HepG2 (cell line): ENCODE results near the gene CAPG. TPM values are rescaled to one million over a fixed set of nuclear protein-coding genes. Genes with fewer than 3 reads are reported as not detected.
A peak's percentile ranks its signal among the peaks of the same experiment; 100 is the strongest.

ENCODE experiments used
- BHLHE40 ChIP-seq: IDR thresholded peaks from 2 replicates; pipeline ENCODE4 v1.6.1; 2011; ENCODE audit warnings: low read length, improper control_type of control experiment
- CHD2 ChIP-seq: IDR thresholded peaks from 2 replicates; pipeline ENCODE4 v1.6.1; 2011; ENCODE audit warnings: low read depth, low read length, improper control_type of control experiment
- GABPA ChIP-seq, 2 experiments: IDR thresholded peaks; 2 replicates each; pipeline ENCODE4 v1.6.1; 2011 to 2016; ENCODE audit warnings: low read depth in 2 of 2, low read length in 1 of 2, missing biosample characterization in 1 of 2, missing genetic modification characterization in 1 of 2
- HDAC1 ChIP-seq: sonication (generic); formaldehyde crosslinking; IDR thresholded peaks from 2 replicates; pipeline ENCODE4 v1.5.1; 2020; ENCODE audit warnings: mild to moderate bottlenecking, missing genetic modification reagents
- ISL2 ChIP-seq: sonication (generic); formaldehyde crosslinking; IDR thresholded peaks from 2 replicates; pipeline ENCODE4 v1.5.0; 2020; ENCODE audit warnings: missing genetic modification reagents
- JUND ChIP-seq: sonication (generic); formaldehyde crosslinking; IDR thresholded peaks from 2 replicates; pipeline ENCODE4 v1.8.0; 2022; ENCODE audit warnings: mild to moderate bottlenecking, missing genetic modification reagents
- MTF2 ChIP-seq: sonication (generic); formaldehyde crosslinking; IDR thresholded peaks from 2 replicates; pipeline ENCODE4 v1.5.0; 2020; ENCODE audit warnings: missing genetic modification reagents, borderline replicate concordance
- REPIN1 ChIP-seq: sonication (generic); formaldehyde crosslinking; IDR thresholded peaks from 2 replicates; pipeline ENCODE4 v1.8.0; 2022; ENCODE audit warnings: missing genetic modification reagents, low read depth, mild to moderate bottlenecking, borderline replicate concordance
- TOPORS ChIP-seq: sonication (generic); formaldehyde crosslinking; IDR thresholded peaks from 2 replicates; pipeline ENCODE4 v1.8.0; 2023; ENCODE audit warnings: mild to moderate bottlenecking, missing genetic modification reagents
- ZBTB38 ChIP-seq: sonication (generic); formaldehyde crosslinking; IDR thresholded peaks from 2 replicates; pipeline ENCODE4 v1.5.1; 2020; ENCODE audit warnings: mild to moderate bottlenecking, missing genetic modification reagents
- ZBTB40 ChIP-seq, 2 experiments: fragments of 450-650 bp in 1 of 2; sonication (generic) in 1 of 2; formaldehyde crosslinking in 1 of 2; IDR thresholded peaks; 2 replicates each; pipeline versions ENCODE4 v1.6.1 to v1.8.0; 2016 to 2022; ENCODE audit warnings: antibody characterized with exemption in 1 of 2, mild to moderate bottlenecking in 1 of 2, missing genetic modification reagents in 1 of 2
- ZBTB46 ChIP-seq: sonication (generic); formaldehyde crosslinking; IDR thresholded peaks from 2 replicates; pipeline ENCODE4 v1.4.0; 2020; ENCODE audit warnings: mild to moderate bottlenecking, missing genetic modification reagents, borderline replicate concordance
- ZBTB7A ChIP-seq: sonication (generic); formaldehyde crosslinking; IDR thresholded peaks from 2 replicates; pipeline ENCODE4 v1.8.0; 2022; ENCODE audit warnings: mild to moderate bottlenecking, missing genetic modification reagents
- ZNF17 ChIP-seq: sonication (generic); formaldehyde crosslinking; IDR thresholded peaks from 2 replicates; pipeline ENCODE4 v1.5.0; 2020; ENCODE audit warnings: mild to moderate bottlenecking, missing genetic modification reagents
- ZNF674 ChIP-seq: sonication (generic); formaldehyde crosslinking; IDR thresholded peaks from 2 replicates; pipeline ENCODE4 v1.5.0; 2020; ENCODE audit warnings: low read depth, mild to moderate bottlenecking, missing genetic modification reagents
- ZNF776 ChIP-seq: sonication (generic); formaldehyde crosslinking; IDR thresholded peaks from 2 replicates; pipeline ENCODE4 v1.4.0; 2020; ENCODE audit warnings: mild to moderate bottlenecking, missing genetic modification reagents
- polyA plus RNA-seq, 8 experiments: library from polyadenylated mRNA; depleted of rRNA in 3 of 8; stranded (reverse) in 7 of 8; unstranded in 1 of 8; fragments of >200 nt; fragmentation: Illumina TruSeq in 4 of 8; extraction: Trizol in 4 of 8; gene quantifications; 2 replicates each; pipeline versions ENCODE4 v1.2.1 to v1.2.3, GENCODE V29; 2011 to 2016; ENCODE audit warnings: low read depth in 4 of 8, missing spikeins in 1 of 8, mixed read lengths in 1 of 8; ENCODE audit not compliant: insufficient read depth in 1 of 8
- total RNA-seq, 5 experiments: library from RNA; depleted of rRNA; stranded (reverse); fragments of >200 nt; fragmentation: Illumina TruSeq; extraction: Trizol; gene quantifications; 2 replicates each; pipeline ENCODE4 v1.2.3, GENCODE V29; 2016; ENCODE audit warnings: low read depth in 1 of 5
- TF ChIP-seq, protein P1 (sequence below): sonication (generic); formaldehyde crosslinking; IDR thresholded peaks from 2 replicates; pipeline ENCODE4 v1.8.0; 2022; ENCODE audit warnings: mild to moderate bottlenecking, missing genetic modification reagents, moderate library complexity

Gene CAPG
- total and polyA plus RNA-seq, 2 of the 13 experiments (the other 11 are each of a cell fraction or from before 2014, with no cell fraction given), result 12.7 to 18.2 TPM

DNA sequence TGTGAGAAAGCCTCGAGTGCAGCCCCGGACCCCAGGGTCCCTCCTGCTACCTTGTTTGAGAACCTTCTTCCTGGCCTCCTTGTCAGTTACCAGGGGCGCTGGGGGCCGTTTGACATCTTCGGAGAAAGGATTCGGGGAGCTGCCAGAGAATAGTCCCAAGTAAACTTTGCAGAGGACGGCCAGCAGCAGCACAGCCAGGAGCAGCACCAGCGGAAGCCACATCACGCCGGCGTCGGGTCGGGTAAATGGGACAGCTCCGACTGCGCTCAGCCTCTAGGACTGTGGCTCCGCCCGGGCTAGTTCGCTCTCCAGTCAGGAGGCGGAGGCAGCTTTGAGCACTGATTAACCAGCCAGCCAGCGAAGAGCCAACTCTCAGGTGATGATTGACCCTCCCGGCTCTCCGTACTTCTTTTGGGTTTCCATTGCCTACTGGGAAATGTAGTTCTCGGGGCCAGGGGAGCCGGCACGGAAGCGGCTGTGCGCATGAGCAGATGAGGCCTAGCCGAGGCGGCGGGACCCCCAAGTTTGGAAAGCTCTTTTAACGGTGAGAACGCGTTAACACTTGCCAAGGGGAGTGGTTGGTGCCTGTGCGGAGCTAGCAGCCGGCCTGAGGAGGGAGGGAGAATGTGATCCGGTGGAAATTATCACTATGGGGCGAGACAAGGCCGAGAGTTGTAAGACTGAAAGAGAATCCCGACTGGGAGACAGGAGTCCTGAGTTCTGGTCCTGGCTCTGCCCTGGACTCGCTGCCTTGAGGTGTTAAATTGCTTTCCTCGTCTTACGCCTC lies 55.7 kb downstream of the CAPG start, which contains the start of the genes ELMOD3 and RETSAT (continued):
- TF ChIP-seq ZBTB40 (IDR thresholded peaks at IDR 0.05), result no peak
- peak; percentile 86; the same call in 1 of the 2 replicates for TF ChIP-seq ZBTB40 (CRISPR knock-in tag; IDR thresholded peaks at IDR 0.05)
- TF ChIP-seq GABPA (IDR thresholded peaks at IDR 0.05; ENCODE audit: low read depth, low read length), result no peak
- TF ChIP-seq GABPA (CRISPR knock-in tag; IDR thresholded peaks at IDR 0.05; ENCODE audit: low read depth), result peak; percentile 78
- peak; percentile 76 for TF ChIP-seq TOPORS (CRISPR knock-in tag)
- no peak for TF ChIP-seq ZNF17 (CRISPR knock-in tag)
- peak; percentile 90 for TF ChIP-seq ZBTB38
- no peak for TF ChIP-seq ZBTB46 (CRISPR knock-in tag)
- TF ChIP-seq, protein P1, sequence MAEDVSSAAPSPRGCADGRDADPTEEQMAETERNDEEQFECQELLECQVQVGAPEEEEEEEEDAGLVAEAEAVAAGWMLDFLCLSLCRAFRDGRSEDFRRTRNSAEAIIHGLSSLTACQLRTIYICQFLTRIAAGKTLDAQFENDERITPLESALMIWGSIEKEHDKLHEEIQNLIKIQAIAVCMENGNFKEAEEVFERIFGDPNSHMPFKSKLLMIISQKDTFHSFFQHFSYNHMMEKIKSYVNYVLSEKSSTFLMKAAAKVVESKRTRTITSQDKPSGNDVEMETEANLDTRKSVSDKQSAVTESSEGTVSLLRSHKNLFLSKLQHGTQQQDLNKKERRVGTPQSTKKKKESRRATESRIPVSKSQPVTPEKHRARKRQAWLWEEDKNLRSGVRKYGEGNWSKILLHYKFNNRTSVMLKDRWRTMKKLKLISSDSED (CRISPR knock-in tag), result no peak
- peak; percentile 53 for TF ChIP-seq CHD2
- peak; percentile 93 for TF ChIP-seq ISL2
- TF ChIP-seq HDAC1, result peak; percentile 56
- peak; percentile 99 for TF ChIP-seq ZNF674
- no peak; the same call in 1 of the 2 replicates for TF ChIP-seq ZNF776
- peak; percentile 97 for TF ChIP-seq REPIN1 (CRISPR knock-in tag)
- TF ChIP-seq BHLHE40, result no peak; the same call in 1 of the 2 replicates
- TF ChIP-seq JUND (CRISPR knock-in tag), result no peak
- TF ChIP-seq ZBTB7A (CRISPR knock-in tag), result peak; percentile 71
- no peak for TF ChIP-seq MTF2
